LNCAP (cell line): ENCODE measurements around the gene PLGRKT.

Experiments used
- TF ChIP-seq, protein P1 (sequence below): fragments of 450-650 bp; IDR thresholded peaks from 2 replicates; pipeline ENCODE4 v1.5.1; 2017; ENCODE audit warnings: mild to moderate bottlenecking

PLGRKT gene

DNA sequence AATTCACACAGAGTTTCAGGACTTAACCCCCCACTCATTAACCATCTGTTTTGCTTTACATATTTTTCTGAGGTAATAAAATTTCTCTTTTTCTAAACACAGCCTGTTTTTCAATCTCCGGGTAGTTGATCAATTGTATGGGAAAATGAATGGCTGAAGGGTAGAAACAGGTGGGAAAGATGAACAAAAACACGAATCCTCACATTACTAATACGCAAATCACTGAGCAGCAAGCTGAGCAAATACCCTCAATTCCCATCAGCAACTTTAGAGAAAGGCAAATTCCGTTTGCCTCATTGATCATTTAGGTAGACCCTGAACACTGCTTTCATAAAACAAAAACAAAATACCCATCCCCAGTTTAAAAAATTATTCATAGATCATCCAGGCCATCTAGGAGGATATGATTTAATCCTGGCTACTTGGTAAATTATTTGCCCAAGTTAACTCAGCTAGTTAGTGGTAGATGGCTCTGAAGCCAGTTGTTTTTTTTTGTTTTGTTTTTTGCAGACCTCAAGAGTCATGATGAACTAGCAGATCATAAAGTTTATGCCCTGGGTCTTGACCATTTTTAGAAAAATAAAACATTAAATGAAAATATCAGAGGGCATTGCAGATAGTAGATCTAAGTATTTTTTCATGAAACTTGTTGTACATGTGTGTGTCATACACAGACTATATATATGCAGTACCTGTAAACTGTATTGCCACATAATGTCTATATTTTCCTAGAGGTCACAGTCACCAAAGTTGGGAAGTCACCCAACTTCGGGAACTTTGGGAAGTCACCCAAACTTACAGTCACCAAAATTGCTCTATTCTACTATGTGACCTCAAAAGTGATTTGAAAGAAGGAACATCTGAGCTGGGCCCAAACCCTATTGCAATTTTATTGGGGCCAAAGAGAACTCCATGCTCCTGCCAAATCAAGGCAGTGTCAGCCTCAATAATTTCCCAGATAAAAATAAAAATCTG, 11.0 kb upstream of the PLGRKT start:
- TF ChIP-seq, protein P1, sequence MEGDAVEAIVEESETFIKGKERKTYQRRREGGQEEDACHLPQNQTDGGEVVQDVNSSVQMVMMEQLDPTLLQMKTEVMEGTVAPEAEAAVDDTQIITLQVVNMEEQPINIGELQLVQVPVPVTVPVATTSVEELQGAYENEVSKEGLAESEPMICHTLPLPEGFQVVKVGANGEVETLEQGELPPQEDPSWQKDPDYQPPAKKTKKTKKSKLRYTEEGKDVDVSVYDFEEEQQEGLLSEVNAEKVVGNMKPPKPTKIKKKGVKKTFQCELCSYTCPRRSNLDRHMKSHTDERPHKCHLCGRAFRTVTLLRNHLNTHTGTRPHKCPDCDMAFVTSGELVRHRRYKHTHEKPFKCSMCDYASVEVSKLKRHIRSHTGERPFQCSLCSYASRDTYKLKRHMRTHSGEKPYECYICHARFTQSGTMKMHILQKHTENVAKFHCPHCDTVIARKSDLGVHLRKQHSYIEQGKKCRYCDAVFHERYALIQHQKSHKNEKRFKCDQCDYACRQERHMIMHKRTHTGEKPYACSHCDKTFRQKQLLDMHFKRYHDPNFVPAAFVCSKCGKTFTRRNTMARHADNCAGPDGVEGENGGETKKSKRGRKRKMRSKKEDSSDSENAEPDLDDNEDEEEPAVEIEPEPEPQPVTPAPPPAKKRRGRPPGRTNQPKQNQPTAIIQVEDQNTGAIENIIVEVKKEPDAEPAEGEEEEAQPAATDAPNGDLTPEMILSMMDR: no peak

DNA sequence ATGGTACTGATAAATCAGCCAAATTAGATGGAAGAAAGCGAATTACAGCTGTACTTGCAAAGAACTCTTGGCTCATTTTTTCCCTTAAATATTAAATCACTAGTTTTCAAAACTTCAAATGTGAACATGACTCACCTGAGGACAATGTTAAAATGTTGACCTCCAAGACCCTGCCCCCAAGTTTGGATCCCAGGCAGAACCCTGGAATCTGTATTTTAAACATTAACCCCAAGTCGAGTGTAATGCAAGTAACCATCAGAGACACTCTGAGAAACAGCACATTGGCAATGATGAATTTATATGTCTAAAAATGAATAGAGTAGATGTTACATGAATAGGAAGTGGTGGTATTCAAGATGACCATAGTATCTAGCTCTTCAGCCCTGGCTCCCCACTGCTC, 10.3 kb upstream of the PLGRKT start:
- TF ChIP-seq, protein P1: no peak

DNA sequence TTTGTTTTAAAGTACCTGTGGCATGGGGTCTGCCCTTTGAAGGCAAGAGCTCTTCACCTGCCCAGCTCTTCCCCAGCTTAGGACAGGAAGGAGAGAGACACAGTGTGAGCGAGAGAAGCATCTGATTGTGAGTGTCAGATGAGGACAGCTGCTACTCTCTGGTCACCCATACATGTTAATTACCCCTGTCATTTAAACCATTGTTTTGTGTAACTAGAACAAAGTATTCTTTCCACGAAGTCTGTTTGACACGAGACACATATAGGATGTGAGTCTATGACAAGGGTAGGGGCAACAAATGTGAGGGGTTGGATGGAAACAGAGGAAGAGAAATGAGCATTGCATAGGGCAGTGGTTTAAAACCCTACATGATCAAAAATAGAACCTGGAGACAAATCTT, 9.6 kb upstream of the PLGRKT start:
- TF ChIP-seq, protein P1: no peak

DNA sequence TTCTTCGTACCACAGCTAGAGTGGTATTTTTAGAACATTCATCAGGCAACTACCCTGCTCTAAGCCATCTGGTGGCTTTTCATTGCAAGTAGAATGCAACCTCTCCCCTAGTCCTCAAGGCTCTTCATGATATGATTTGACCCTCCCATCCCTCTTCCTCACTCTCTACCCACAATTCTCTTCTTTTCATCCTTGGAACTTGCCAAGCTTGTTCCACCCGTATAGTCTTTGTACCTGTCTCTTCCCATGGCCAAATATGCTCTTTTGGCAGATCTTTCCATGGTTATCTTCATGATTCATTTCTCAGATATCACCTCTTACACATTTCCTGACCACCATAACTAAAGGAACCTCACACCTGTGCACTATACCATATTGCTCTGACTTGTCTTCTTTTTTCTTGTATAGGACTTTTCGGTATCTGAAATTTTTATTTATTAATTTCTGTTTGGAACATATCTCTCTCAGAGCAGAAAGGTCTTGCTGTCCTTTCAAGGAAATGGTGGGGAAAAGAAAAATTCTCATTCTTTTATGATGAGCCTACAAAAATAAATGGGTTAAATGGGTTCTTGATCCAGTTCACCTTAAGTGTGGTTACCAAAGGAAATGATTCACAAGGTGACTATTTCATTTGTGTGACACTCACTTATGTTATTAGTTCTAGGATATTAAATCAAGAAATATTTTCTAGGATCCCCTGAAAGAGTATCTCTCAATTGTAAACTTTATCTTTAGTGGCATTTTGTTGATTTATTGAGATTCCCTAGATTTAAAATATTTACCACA, 8.9 kb upstream of the PLGRKT start:
- TF ChIP-seq, protein P1: no peak

DNA sequence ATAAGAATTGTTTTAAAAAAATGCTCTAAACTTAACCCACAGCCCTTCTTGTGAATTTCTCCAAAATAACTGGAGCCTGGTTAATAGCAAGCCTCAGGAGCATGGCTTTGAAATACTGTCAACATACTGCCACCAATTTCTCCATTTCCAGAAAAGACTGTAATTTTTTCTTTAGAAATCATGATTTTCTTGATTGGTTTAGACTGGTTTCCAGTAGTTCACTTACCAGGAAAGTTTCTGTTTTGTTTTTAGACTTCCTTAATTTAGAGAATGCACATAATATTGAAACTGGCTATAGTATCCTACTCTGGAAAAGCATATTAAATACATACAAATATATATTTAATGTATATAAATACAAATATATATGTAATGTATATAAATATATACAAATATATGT, 8.2 kb upstream of the PLGRKT start:
- TF ChIP-seq, protein P1: no peak

DNA sequence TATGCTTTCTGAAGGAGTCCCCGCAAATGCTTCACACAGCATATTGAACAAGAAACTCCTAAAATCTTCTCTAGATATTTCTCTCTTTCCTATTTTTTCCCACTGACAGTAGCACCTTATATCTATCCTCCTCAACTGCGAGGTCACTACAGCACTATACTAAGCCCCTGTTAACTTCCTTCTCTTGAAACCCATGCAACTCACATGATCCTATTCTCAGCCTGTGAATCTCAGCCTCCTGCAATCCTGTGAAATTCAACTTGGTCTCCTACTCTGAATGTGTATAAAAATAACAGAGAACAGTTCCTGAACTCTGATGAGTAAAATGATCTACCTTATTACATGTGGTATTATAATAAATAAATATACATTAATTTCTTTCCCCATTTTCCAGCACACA, 6.1 kb upstream of the PLGRKT start:
- TF ChIP-seq, protein P1: no peak

DNA sequence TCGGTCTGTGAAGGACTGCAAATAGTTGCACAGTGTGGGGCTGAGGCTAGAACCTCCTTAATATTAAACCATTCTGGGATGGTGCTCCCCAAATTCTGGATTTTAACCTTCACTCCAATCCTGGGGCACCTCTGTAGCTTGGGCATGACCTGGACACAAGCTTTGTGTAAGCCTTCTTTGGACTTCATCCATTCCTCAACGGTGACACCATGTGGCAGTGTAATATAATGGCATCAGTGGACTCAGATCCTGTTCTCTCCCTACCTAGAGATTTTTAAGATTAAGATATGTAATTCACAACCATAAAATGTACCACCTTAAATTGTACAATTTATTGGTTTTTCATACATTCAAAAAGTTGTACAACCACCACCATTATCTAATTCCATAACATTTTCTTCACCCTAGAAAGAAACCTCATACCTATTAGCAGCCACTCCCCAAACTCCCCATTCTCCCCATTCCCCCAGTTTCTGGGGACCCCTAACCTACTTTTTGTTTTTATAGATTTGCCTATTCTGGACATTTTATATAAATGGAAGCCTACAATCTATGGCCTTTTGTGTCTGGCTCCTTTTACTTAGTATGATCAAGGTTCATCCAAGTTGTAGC, 4.8 kb upstream of the PLGRKT start:
- TF ChIP-seq, protein P1: peak; percentile 72
